ENCODE data around the gene HOMER2. TPM values are rescaled to one million over a fixed set of nuclear protein-coding genes. Genes with fewer than 3 reads are reported as not detected.

HOMER2 gene
- total and polyA plus RNA-seq, 9 of the 15 experiments (the other 6 are each of a cell fraction or from before 2014, with no cell fraction given): 0.13 to 0.47 (median 0.29) TPM; not detected in 1

DNA sequence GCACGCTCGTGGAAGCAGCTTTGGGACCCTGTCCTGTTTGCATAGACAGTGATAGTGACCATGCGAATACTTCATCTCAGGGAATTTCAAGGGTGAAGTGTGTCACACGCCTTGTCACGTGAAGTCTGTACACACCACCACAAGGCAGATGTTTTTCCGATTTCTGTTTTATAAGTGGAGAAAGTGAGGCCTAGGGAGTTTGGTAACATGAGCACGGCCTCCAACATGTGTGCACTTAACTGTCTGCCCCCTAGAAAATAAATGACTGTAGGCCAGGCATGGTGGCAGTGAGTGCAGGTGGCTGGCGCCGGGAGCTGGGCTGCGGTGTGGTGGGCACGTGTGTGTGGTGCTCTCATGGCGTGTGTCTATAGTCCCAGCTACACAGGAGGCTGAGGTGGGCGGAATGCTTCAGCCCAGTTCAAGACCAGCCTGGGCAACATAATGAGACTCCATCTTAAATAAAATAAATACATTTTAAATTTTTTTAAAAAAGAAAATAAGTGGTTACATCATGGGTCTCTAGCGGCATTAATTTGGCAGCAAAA is 101.1 kb downstream of the HOMER2 start (continued):
- TF ChIP-seq, protein P1, sequence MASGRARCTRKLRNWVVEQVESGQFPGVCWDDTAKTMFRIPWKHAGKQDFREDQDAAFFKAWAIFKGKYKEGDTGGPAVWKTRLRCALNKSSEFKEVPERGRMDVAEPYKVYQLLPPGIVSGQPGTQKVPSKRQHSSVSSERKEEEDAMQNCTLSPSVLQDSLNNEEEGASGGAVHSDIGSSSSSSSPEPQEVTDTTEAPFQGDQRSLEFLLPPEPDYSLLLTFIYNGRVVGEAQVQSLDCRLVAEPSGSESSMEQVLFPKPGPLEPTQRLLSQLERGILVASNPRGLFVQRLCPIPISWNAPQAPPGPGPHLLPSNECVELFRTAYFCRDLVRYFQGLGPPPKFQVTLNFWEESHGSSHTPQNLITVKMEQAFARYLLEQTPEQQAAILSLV (tag; IDR thresholded peaks at IDR 0.05): no peak
- TF ChIP-seq ZNF431 (CRISPR knock-in tag; IDR thresholded peaks at IDR 0.05) (no peak), ARID3A (IDR thresholded peaks at IDR 0.05; ENCODE audit: borderline replicate concordance, low read depth, low read length) (no peak), ZNF511 (CRISPR knock-in tag; IDR thresholded peaks at IDR 0.05) (no peak), ZNF644 (tag; IDR thresholded peaks at IDR 0.05; ENCODE audit: low read depth) (no peak), TFE3 (CRISPR knock-in tag; IDR thresholded peaks at IDR 0.05) (no peak), HMGN3 (IDR thresholded peaks at IDR 0.05; ENCODE audit: borderline replicate concordance, extremely low read depth, insufficient read length, low read depth, low read length) (no peak), HDAC6 (IDR thresholded peaks at IDR 0.05; ENCODE audit: low read depth, low read length) (no peak), TEAD4 (IDR thresholded peaks at IDR 0.05; ENCODE audit: low read length) (no peak), TEAD4 (CRISPR knock-in tag; IDR thresholded peaks at IDR 0.05; ENCODE audit: borderline replicate concordance) (no peak), TFAM (CRISPR knock-in tag; conservative IDR thresholded peaks at IDR 0.05) (no peak), HDAC8 (tag; IDR thresholded peaks at IDR 0.05) (no peak)

All from K562 (cell line).